SK-N-SH treated with all-trans-retinoic acid at 6 μM for 48 hours (cell line): ENCODE results near the gene SLFNL1.

ENCODE experiments used
- ATAC-seq: fragments of 200-7000 bp; cut with Tn5 transposase; 3 replicates; pipeline ENCODE4 v1.9.1; 2020; ENCODE audit warnings: mild to moderate bottlenecking, moderate library complexity
- ARNTL ChIP-seq: fragments of 450-650 bp; formaldehyde crosslinking; IDR thresholded peaks from 2 replicates; pipeline ENCODE4 v1.5.0; 2020; ENCODE audit warnings: low read depth, mild to moderate bottlenecking, moderate library complexity, borderline replicate concordance
- BACH2 ChIP-seq: fragments of 250-450 bp; sonication (Bioruptor Pico); IDR thresholded peaks from 2 replicates; pipeline ENCODE4 v1.9.0; 2021; ENCODE audit warnings: mild to moderate bottlenecking, borderline replicate concordance
- CREB5 ChIP-seq: fragments of 250-450 bp; sonication (Bioruptor Pico); IDR thresholded peaks from 2 replicates; pipeline ENCODE4 v1.5.1; 2020; ENCODE audit warnings: low read depth, mild to moderate bottlenecking, moderate library complexity
- CSDC2 ChIP-seq: fragments of 250-450 bp; sonication (Bioruptor Pico); IDR thresholded peaks from 2 replicates; pipeline ENCODE4 v1.5.0; 2020; ENCODE audit warnings: mild to moderate bottlenecking, moderate library complexity
- ESRRG ChIP-seq: fragments of 250-450 bp; sonication (Bioruptor Pico); IDR thresholded peaks from 2 replicates; pipeline ENCODE4 v1.6.1; 2021; ENCODE audit warnings: mild to moderate bottlenecking
- GLIS3 ChIP-seq: fragments of 250-450 bp; sonication (Bioruptor Pico); IDR thresholded peaks from 2 replicates; pipeline ENCODE4 v1.5.0; 2020; ENCODE audit warnings: mild to moderate bottlenecking, moderate library complexity
- ISL1 ChIP-seq: fragments of 250-450 bp; sonication (Bioruptor Pico); IDR thresholded peaks from 2 replicates; pipeline ENCODE4 v2.1.2; 2022; ENCODE audit warnings: mild to moderate bottlenecking, moderate library complexity
- OSR1 ChIP-seq: fragments of 250-450 bp; sonication (Bioruptor Pico); IDR thresholded peaks from 2 replicates; pipeline ENCODE4 v1.8.0; 2022; ENCODE audit warnings: moderate library complexity, mild to moderate bottlenecking, inconsistent platforms
- PATZ1 ChIP-seq: fragments of 250-450 bp; sonication (Bioruptor Pico); IDR thresholded peaks from 2 replicates; pipeline ENCODE4 v1.8.0; 2020; ENCODE audit warnings: mild to moderate bottlenecking, moderate library complexity, borderline replicate concordance
- PPARA ChIP-seq: fragments of 250-450 bp; sonication (Bioruptor Pico); IDR thresholded peaks from 2 replicates; pipeline ENCODE4 v1.5.0; 2020; ENCODE audit warnings: mild to moderate bottlenecking, borderline replicate concordance
- RARB ChIP-seq: fragments of 250-450 bp; sonication (Bioruptor Pico); IDR thresholded peaks from 2 replicates; pipeline ENCODE4 v1.8.0; 2021; ENCODE audit warnings: mild to moderate bottlenecking, moderate library complexity
- SNAI2 ChIP-seq: fragments of 250-450 bp; sonication (Bioruptor Pico); IDR thresholded peaks from 2 replicates; pipeline ENCODE4 v1.5.0; 2020; ENCODE audit warnings: mild to moderate bottlenecking, moderate library complexity
- TCF4 ChIP-seq: fragments of 250-450 bp; sonication (Bioruptor Pico); IDR thresholded peaks from 2 replicates; pipeline ENCODE4 v1.8.0; 2021; ENCODE audit warnings: mild to moderate bottlenecking, moderate library complexity, borderline replicate concordance
- TOX ChIP-seq: fragments of 250-450 bp; sonication (Bioruptor Pico); IDR thresholded peaks from 2 replicates; pipeline ENCODE4 v1.8.0; 2021; ENCODE audit warnings: mild to moderate bottlenecking, moderate library complexity, borderline replicate concordance
- TSHZ2 ChIP-seq: fragments of 250-450 bp; sonication (Bioruptor Pico); IDR thresholded peaks from 2 replicates; pipeline ENCODE4 v1.5.0; 2020; ENCODE audit warnings: mild to moderate bottlenecking, moderate library complexity
- ZFP3 ChIP-seq: fragments of 250-450 bp; sonication (Bioruptor Pico); IDR thresholded peaks from 2 replicates; pipeline ENCODE4 v1.5.0; 2020; ENCODE audit warnings: mild to moderate bottlenecking, moderate library complexity
- ZFP30 ChIP-seq: fragments of 450-650 bp; formaldehyde crosslinking; IDR thresholded peaks from 2 replicates; pipeline ENCODE4 v1.5.0; 2022; ENCODE audit warnings: mild to moderate bottlenecking, moderate library complexity
- ZNF565 ChIP-seq: fragments of 450-650 bp; formaldehyde crosslinking; conservative IDR thresholded peaks from 2 replicates; pipeline ENCODE4 v1.5.0; 2020; ENCODE audit warnings: low read depth, mild to moderate bottlenecking, moderate library complexity
- ZNF70 ChIP-seq: fragments of 450-650 bp; formaldehyde crosslinking; IDR thresholded peaks from 2 replicates; pipeline ENCODE4 v1.5.0; 2020; ENCODE audit warnings: mild to moderate bottlenecking, moderate library complexity
- ZNF8 ChIP-seq: fragments of 450-650 bp; formaldehyde crosslinking; IDR thresholded peaks from 2 replicates; pipeline ENCODE4 v1.5.0; 2020; ENCODE audit warnings: mild to moderate bottlenecking, moderate library complexity
- TF ChIP-seq, protein P1 (sequence below): fragments of 250-450 bp; sonication (Bioruptor Pico); IDR thresholded peaks from 2 replicates; pipeline ENCODE4 v1.8.0; 2021; ENCODE audit warnings: low read depth, mild to moderate bottlenecking, moderate library complexity, borderline replicate concordance
- TF ChIP-seq, protein P2 (sequence below): fragments of 250-450 bp; sonication (Bioruptor Pico); IDR thresholded peaks from 2 replicates; pipeline ENCODE4 v1.5.1; 2021; ENCODE audit warnings: mild to moderate bottlenecking, moderate library complexity

Gene SLFNL1

DNA sequence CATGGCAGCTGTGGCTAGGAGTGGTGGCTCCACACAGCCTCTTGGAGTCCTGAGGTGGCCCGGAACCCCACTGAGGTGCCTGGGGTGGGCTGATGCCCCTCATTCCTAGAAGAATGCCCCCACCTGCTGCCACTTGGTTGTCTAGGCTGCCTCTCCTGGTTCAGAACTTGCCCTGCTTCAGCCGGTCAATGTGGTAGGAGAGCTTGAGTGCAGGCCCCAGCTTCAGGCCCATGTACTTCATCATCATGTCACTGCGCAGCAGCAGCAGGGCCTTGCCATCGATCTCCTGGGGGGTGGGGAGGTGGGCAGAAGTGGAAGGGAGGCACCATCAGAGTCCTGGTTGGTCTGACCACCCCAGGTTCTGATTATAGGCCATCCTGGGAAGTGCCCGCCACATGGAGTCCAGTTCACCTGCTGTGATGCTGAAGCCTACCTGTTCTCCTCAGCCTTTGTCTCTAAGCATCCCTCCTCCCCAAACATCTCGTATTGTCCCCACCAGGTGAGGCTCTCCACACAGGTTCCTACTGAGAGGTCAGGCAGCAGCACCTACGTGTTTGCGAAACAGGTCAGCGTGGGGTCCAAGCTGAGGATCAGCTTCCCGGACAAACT is 6.6 kb upstream of the SLFNL1 start:
- no peak for ATAC-seq
- TF ChIP-seq PPARA (CRISPR knock-in tag): no peak

DNA sequence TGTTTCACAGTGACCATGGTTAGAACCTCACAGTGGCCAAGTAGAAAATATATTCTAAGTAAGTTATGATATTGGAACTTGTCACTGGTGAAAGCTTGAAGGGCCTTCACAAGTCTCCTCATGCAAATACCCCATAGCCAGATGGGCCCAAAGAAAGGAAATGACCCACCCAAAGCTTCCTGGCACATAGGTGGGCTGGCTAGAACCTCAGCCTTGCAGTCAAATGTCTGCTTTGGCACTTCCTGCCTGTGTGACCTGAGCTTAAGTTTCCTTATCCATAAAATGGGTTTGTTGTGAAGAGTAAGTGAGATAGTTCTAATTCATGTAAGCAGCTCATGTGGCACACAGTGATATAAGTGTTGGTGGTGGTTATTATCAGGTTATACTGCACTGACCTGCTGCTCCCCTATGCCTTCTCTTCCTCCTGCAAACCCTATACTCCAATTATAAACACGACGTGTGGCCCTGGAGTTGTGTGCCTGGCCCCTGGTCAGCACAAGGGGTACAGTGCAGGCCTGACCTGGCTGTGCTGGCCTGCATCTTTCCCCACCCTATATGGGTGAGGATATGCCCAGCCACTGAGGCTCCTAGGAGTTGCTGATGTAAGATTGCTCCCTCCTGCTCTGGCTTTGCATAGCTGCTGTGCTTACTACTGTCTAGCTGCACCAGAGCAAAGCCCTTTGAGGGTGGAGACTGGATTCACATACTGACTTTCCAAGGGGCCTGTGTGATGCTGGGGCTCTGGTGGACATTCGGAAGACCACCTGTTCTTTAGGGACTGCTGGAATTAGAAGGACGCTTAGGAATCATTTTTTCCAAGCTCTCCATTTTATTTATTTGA is 4.7 kb upstream of the SLFNL1 start:
- ATAC-seq: no peak
- no peak for TF ChIP-seq PPARA (CRISPR knock-in tag)
- TF ChIP-seq SNAI2 (CRISPR knock-in tag): no peak
- TF ChIP-seq, protein P1, sequence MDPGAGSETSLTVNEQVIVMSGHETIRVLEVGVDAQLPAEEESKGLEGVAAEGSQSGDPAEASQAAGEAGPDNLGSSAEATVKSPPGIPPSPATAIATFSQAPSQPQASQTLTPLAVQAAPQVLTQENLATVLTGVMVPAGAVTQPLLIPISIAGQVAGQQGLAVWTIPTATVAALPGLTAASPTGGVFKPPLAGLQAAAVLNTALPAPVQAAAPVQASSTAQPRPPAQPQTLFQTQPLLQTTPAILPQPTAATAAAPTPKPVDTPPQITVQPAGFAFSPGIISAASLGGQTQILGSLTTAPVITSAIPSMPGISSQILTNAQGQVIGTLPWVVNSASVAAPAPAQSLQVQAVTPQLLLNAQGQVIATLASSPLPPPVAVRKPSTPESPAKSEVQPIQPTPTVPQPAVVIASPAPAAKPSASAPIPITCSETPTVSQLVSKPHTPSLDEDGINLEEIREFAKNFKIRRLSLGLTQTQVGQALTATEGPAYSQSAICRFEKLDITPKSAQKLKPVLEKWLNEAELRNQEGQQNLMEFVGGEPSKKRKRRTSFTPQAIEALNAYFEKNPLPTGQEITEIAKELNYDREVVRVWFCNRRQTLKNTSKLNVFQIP (CRISPR knock-in tag): no peak
- no peak for TF ChIP-seq TOX (CRISPR knock-in tag)
- TF ChIP-seq ISL1 (CRISPR knock-in tag): no peak
- TF ChIP-seq GLIS3 (CRISPR knock-in tag): no peak
- TF ChIP-seq, protein P2, sequence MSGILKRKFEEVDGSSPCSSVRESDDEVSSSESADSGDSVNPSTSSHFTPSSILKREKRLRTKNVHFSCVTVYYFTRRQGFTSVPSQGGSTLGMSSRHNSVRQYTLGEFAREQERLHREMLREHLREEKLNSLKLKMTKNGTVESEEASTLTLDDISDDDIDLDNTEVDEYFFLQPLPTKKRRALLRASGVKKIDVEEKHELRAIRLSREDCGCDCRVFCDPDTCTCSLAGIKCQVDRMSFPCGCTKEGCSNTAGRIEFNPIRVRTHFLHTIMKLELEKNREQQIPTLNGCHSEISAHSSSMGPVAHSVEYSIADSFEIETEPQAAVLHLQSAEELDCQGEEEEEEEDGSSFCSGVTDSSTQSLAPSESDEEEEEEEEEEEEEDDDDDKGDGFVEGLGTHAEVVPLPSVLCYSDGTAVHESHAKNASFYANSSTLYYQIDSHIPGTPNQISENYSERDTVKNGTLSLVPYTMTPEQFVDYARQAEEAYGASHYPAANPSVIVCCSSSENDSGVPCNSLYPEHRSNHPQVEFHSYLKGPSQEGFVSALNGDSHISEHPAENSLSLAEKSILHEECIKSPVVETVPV (CRISPR knock-in tag): no peak
- TF ChIP-seq CREB5 (CRISPR knock-in tag): no peak
- TF ChIP-seq ZFP30 (CRISPR knock-in tag): no peak
- TF ChIP-seq TSHZ2 (CRISPR knock-in tag): no peak
- no peak for TF ChIP-seq ARNTL (CRISPR knock-in tag)
- no peak for TF ChIP-seq CSDC2 (CRISPR knock-in tag)
- TF ChIP-seq BACH2 (CRISPR knock-in tag): no peak
- TF ChIP-seq ZNF70 (CRISPR knock-in tag): no peak

- no peak for ATAC-seq
- TF ChIP-seq ESRRG (CRISPR knock-in tag) (no peak), CREB5 (CRISPR knock-in tag) (no peak), PATZ1 (CRISPR knock-in tag) (no peak), CSDC2 (CRISPR knock-in tag) (no peak), TCF4 (no peak), ZNF565 (no peak), GLIS3 (CRISPR knock-in tag) (no peak), RARB (CRISPR knock-in tag) (no peak), ARNTL (CRISPR knock-in tag) (no peak), BACH2 (CRISPR knock-in tag) (no peak), ZFP3 (CRISPR knock-in tag) (no peak), ZNF8 (CRISPR knock-in tag) (no peak), ISL1 (CRISPR knock-in tag) (no peak), OSR1 (CRISPR knock-in tag) (no peak), TOX (CRISPR knock-in tag) (no peak)
- TF ChIP-seq, protein P2 (CRISPR knock-in tag): no peak
- TF ChIP-seq, protein P1 (CRISPR knock-in tag): no peak
Measured at GRCh38 chr1:41024953-41025352, 3.4 kb upstream of the SLFNL1 start.
